Omental fat pad (tissue), 4 donors: Measurements from ENCODE around the gene NUP42. TPM values are rescaled to one million over a fixed set of nuclear protein-coding genes. Genes with fewer than 3 reads are reported as not detected.
A peak's percentile ranks its signal among the peaks of the same experiment; 100 is the strongest.

Experiments
- ATAC-seq: fragments of 150-250 bp; one replicate; pipeline ENCODE4 v1.9.1; 2016; ENCODE audit warnings: mild to moderate bottlenecking, moderate library complexity; ENCODE audit not compliant: low FRiP score
- DNase-seq: peaks from one replicate; pipeline ENCODE4 v3.0.0-alpha.2; 2019; ENCODE audit warnings: low spot score
- total RNA-seq, 4 donors: library from RNA; depleted of rRNA; stranded (reverse); fragments of >200 nt; gene quantifications; one replicate each; pipeline ENCODE4 v1.1.0, GENCODE V29; 2016
- TF ChIP-seq, protein P1 (sequence below), 3 donors: fragments of 450-650 bp; IDR thresholded peaks; one replicate each; pipeline ENCODE4 v1.5.1; 2016 to 2017; ENCODE audit warnings: antibody characterized with exemption in 3 of 3, mild to moderate bottlenecking in 3 of 3, moderate library complexity in 2 of 3

The NUP42 gene
- total RNA-seq, 4 donors from 2014 or later, result 16.3 to 37.3 (median 27.0) TPM

DNA sequence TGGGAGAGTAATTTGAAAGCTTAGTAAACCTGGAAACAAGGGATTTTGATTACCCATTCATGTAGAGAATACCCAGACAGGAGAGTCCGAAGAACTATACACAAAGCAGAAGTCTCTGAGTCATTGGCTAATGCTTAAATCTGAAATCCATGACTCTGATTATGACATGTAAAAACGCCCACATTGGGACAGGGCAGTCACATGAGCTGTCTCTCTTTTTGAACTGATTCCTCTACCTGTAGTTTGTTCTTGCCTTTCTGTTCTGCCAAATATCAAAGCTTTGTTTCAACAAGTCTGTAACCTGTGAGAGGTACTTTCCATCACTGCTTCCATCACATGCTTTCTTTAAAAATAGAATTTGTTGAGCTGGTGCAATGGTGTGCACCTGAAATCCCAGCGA is 60.5 kb downstream of the NUP42 start:
- TF ChIP-seq, protein P1, sequence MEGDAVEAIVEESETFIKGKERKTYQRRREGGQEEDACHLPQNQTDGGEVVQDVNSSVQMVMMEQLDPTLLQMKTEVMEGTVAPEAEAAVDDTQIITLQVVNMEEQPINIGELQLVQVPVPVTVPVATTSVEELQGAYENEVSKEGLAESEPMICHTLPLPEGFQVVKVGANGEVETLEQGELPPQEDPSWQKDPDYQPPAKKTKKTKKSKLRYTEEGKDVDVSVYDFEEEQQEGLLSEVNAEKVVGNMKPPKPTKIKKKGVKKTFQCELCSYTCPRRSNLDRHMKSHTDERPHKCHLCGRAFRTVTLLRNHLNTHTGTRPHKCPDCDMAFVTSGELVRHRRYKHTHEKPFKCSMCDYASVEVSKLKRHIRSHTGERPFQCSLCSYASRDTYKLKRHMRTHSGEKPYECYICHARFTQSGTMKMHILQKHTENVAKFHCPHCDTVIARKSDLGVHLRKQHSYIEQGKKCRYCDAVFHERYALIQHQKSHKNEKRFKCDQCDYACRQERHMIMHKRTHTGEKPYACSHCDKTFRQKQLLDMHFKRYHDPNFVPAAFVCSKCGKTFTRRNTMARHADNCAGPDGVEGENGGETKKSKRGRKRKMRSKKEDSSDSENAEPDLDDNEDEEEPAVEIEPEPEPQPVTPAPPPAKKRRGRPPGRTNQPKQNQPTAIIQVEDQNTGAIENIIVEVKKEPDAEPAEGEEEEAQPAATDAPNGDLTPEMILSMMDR (IDR thresholded peaks at IDR 0.05), result no peak
- DNase-seq (no peak), ATAC-seq (no peak)

DNA sequence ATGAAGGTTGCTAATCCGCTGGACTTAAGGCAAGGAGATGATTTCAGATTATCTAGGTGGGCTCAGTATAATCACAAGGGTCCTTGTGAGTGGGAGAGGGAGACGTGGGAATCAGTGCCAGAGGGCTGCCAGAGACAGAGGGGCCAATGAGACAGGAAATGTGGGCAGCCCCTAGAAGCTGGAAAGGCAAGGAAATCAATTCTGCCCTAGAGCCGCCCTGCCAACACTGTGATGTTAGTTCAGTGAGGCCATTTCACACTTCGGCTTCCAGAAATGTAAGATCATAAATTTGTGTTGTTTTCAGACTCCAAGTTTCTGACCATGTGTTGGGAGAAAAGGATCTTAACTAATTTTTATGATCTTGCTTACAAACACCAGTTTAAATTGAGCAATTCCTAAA is 61.1 kb downstream of the NUP42 start:
- TF ChIP-seq, protein P1 (IDR thresholded peaks at IDR 0.05), result no peak
- no peak for DNase-seq
- no peak for ATAC-seq

DNA sequence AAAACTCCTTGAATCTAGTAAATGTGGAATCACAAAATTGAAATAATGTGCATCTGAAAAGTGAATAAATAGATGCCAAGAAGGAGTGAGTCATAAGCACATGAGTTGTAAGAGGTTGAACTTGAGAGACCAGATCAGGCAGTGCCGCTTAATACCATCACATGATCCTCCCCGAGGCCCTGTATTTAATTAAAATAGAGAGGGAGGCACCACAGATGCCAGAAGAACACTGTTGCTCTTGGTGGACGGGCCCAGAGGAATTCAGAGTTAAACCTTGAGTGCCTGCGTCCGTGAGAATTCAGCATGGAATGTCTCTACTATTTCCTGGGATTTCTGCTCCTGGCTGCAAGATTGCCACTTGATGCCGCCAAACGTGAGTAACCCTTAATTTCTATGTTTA is 64.7 kb downstream of the NUP42 start, which contains the start of gene GPNMB:
TSS of gene GPNMB (plus strand) at position 221 of the 400 bp plus-strand sequence. CDS start at position 304, 83 bp downstream.
- peak; percentile 77 for ATAC-seq
- DNase-seq, result no peak
- TF ChIP-seq, protein P1 (IDR thresholded peaks at IDR 0.05), result no peak

DNA sequence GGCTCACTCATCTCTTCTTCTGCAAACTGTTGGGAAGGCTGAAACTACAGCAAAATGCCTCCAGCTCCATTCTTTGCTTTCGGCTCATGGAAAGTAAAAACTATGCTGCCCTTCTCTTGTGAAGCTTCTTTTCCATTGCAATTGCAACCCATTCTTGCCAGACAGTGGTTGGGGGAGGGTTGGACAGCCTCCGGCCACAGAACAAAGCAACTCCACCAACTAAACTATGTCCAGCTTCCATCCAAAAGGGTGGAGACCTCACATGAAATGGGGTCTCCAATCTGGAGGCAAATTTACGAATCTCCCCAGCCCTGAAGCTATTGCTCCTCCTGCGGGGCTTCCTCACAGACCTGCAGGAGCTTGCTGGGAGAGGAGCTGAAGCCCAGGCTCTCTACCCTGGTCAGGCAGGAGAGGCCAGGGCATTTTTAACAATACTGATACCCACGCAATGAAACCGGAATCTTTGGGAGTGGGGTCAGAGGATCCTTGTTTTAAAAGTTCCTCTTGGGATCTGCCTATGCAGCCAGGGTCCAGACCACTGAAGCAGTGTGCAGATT is 65.3 kb downstream of the NUP42 start:
- TF ChIP-seq, protein P1 (IDR thresholded peaks at IDR 0.05), result no peak
- DNase-seq (no peak), ATAC-seq (peak; percentile 31)

DNA sequence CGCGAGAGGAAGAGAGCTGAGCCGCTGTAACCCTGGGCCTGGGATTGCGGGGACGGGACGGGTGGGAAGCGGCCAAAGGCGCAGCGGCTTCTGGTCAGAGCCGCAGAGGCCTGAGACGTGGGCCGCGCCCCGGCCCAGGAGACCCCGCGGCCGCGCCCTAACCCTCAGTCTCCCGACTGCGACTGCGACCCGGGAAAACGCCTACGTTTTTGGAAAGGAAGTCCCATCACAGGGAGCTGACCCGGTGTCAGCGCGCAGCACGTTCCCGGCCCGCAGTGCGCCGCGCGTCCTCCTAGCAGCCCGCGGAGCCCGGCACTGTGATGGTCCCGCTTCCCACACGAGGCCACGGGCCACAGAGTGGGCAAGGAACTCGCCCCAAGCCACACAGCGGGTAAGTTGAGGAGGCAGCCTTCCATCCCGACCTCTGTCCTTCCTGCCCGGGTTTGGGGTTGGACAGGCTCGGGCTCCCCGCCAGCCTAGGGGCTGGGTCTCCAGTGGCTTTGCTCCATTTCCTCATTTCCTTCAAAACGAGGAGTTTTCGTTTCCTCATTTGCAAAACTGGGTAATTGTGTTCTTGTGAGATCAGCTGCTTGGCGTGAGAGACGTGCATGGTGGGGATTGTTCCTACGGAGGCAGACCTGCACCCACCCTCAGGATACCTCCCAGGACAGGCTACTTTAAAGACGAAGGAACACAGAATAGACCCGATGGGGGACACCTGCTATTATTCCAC is 65.9 kb downstream of the NUP42 start:
- DNase-seq (no peak), ATAC-seq (peak; percentile 71)

DNA sequence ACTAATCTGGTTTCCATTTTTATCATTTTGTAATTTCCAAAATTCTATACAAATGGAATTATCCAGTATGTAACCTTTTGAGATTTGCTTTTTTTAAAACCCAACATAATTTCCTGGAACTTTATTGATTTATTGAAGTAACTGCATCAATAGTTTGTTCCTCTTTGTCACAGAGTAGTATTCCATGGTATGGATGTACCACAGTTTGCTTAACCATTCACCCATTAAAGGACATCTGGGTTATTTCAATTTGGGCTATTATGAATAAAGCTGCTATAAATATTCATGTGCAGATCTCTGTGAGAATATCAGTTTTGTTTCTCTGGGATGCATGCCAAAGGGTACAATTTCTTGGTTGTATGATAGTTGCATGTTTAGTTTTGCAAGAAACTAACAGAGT is 67.6 kb downstream of the NUP42 start:
- ATAC-seq, result no peak
- no peak for DNase-seq
- TF ChIP-seq, protein P1 (IDR thresholded peaks at IDR 0.05), result no peak

More for the DNA sequence above, 65.9 kb downstream of the NUP42 start:
- TF ChIP-seq, protein P1 (IDR thresholded peaks at IDR 0.05), result no peak

Other genes starting within 250 kb of the NUP42 start
- gene HYCC1, start 167.9 kb upstream of the NUP42 start, total RNA-seq, result 100 to 1,000 TPM in 1 of 4 donors, 10 to 100 TPM in 3; 46.1 to 107 (median 65.2) TPM
- gene KLHL7, start 76.3 kb upstream of the NUP42 start, total RNA-seq, result 10 to 100 TPM; 19.3 to 51.7 (median 24.9) TPM
- 100 to 1,000 TPM in 3 of 4 donors, 10 to 100 TPM in 1; 91.3 to 294 (median 143) TPM for gene GPNMB, start 64.7 kb downstream of the NUP42 start, total RNA-seq
- gene MALSU1, start 117.3 kb downstream of the NUP42 start, total RNA-seq, result 10 to 100 TPM; 42.4 to 70.6 (median 47.2) TPM